ENCODE results near the gene SMPD3.

SMPD3 gene

DNA sequence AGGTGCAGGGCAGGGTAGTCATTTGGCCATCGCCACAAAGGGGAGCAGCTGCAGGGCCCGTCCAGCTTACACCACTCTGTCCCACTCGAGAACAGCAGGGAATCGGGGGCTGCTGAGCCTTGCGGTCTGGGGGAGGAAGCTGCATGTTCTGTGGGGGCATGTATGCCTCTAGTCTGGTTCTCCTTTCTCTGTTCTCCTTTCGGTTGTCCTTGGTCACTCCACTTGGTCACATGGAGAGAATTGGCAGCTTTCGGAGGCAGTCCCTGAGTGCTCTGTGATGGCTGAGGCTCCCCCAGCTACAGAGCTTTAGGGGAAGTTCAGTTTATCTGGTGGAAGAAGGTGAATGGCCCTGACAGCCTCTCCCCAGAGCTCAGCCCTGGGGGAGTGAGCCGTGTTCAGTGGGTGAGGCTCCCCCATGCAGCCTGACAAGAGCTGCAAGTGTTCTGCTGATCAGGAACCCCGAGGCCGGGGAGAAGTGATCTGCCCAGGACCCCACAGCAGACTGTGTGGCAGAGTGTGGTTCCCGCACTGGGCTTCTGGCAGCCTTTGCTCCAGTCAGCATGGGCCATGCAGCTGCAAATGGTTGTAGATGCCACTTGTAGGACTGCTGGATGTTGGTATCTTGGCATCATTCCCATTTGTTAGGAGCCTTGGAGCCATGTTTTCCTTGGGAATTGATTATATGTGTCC is 22.3 kb upstream of the SMPD3 start:
- peak; percentile 80 to 91 for DNase-seq

DNA sequence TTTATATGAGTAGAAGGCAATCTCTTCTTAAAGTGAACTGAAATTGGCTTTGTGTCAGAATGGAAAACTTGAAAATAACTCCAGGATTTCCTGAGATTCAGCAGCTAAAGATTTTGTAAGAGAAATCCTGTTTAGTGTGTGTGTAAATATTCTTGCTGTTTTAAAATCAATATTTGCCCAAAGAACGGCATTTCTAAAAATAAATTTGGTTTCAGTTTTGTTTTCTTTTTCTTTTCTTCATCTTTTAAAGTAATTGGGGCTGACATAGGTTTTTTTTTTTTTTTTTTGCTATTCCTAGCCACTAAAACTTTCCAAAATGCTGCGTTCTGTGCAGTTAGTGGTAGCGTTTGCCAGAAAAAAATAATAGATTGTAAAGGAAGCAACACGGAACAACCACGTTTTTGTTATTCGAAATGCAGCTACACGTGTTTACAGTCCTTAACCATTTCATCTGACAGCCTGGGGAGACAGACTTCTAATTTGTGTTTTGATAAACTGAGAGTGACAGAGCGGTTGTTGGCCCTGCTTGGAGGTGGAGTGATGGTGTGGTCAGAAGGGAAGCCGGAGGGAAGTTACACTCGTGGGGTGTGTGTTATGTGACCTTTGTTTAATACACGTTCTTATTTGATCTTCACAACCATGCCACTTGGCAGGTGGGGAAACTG is 21.6 kb upstream of the SMPD3 start:
- DNase-seq: peak in 1 of 2 donors; percentile 24

DNA sequence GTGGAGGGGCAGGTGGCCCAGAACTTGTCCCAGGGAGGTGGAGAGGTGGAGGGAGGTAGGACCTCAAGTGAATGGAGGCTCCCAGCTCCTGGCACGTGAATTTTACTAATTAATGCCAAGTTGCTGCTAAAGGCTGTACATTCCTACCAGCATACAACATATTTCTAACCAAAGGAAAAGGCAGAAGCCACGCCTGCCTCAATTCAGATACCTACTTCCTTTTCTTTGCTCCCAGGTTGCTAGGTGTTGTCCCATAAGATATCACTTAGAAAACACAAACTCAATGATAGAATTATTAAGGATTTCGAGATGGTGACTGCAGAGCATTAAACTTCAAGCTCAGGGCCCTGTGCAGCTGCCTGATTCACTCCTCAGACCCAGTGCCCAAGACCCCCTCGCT is 20.5 kb upstream of the SMPD3 start:
- no peak for DNase-seq

DNA sequence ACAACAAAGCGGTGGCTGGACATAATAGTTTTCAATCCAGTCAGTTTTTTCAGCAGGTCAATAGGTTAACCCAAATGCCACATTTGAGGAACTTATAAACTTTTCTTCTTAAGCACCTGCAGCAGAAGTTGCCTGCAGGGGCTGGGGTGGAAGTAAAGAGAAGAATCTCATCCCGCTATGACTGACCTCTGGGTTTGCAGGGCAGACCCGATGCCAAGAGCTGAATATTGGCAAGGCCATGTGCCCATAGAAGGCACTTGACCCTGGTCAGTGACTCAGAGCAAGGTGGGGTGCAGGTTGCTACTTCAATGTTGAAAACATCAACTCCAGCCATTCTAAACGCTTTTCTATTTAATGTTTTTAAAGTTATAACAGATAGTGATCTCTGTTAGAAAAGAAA is 17.9 kb upstream of the SMPD3 start:
- no peak for DNase-seq

DNA sequence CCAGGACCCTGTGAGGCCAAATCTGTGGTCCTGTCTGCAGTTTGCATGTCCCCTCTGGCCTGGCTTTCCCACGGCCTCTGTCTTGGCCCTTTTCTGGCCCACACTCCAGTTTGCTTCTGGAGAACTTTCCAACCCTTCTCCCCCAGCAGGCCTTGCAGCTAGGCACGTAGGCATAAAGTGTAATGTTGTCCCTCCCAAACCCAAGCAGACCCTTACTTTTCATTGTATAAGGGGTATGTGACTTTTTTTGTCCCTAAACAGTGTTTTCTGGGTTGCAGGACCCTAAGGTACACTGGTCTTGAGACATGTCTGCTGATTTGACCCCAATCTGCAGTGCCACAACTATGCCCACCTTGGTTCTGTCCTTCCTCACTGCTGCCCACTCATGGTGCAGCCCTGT is 15.6 kb upstream of the SMPD3 start:
- DNase-seq: no peak

DNA sequence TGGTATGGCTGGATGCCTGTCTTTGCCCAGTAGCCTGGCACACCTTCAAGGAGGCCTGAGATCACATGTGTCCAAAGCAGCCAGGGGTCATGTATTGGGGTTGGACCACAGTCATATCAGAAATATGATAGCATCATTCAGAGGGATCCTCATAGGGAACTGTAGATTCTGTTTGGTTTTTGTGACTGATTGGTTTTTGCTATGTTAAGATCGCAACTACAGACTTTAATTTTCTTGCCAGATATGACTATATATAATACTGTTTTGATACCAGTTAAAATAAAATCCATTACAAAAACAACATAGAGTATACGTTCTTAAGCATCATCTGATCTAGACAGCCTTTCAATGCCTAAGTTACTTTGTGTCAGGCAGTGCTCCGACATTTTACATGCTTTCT is 11.8 kb upstream of the SMPD3 start:
- DNase-seq: no peak

DNA sequence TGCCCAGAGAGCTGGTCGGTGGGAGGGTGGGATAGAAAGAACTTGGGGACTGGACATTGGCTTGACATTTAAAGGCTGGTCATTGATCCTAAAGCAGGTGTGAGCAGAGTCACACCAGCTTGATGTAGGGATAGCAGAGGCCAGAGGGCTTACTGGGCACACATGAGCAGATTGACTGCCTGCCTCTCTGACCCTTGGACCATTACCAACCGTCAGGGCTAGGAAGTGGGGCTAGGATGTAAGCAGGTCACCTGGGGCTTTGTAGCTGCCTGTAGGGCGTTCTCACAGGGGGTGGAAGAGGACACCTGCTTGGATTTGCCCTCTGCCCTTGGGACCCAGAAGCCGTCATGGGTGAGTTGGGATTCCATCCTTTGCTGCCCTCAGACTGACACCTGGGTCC is 11.1 kb upstream of the SMPD3 start:
- no peak for DNase-seq

DNA sequence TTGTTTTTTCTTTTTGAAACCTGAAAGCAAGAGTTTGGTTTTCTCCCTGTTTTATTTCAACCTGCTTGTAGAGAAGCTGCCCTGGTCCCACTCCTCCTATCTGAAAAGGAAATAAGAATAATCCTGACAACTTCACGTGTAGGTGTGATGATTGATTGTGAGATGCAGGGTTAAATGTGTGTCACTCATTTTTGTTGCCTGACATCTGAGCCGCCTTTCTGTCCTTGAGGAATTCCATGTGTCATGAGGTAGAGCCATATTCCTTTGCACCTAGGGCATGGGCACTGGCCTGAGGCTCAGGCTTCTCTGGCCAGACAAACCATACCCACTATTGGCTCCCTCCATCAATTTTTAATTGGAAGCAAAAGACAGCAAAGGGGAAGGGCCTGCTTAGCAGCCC is 10.2 kb upstream of the SMPD3 start:
- no peak for DNase-seq

DNA sequence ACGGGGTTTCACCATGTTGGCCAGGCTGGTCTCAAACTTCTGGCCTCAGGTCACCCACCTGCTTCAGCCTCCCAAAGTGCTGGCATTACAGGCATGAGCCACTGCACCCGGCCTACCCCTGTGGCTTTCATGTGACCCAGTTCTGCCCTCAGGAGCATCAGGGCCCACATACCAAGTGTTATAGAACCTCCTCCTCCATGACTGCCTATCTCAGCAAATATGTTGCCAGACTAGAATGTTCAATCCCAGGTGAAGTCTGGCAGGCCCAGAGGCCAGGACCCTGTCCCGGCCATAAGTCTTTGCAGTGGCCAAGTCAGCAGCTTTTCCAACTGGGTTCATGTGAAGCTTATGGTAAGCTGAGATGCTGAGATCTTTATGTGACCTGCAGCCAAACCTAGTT is 9.8 kb upstream of the SMPD3 start:
- no peak for DNase-seq

DNA sequence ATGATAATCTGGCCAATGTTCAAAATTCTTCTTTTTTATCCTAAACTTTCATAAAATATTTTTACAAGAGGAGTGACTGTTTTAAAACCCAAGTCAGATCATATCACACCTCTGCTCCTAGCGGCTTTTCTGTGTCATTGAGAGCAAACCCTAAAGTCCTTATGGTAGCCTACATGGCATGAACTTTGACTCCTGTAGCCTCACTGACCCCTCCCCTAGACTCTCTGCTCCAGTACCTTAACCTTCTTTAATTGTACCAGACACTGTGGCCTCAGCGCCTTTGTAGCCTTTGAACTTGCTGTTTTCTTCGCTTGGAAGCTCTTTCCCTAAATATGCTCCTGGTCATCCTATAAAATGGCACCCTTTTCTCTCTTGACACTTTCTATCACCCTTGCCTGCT is 7.3 kb upstream of the SMPD3 start:
- no peak for DNase-seq

DNA sequence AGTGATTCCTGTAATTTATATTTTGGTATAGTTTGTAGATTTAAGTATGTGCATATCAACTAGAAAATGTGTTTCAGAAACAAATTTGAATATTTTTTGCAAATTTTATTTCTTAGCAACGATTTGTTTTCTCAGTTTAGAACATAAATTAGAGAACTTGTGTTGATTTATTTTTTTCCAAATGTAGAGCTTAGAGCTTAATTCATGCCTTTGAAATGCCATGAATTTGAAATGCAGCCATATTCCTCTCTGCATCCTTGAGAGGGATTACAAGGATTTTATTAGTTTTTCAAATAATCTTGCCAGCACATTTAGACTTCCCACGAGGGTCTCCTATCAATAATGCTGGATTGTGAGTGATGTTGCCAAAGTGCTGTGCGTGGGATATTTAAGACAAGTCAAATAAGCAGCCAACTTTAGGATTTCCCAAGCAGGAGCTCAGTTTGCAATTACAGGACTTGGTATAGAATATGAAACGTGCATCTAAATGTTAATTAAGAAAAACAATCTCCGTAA is 6.7 kb upstream of the SMPD3 start:
- DNase-seq: no peak

DNA sequence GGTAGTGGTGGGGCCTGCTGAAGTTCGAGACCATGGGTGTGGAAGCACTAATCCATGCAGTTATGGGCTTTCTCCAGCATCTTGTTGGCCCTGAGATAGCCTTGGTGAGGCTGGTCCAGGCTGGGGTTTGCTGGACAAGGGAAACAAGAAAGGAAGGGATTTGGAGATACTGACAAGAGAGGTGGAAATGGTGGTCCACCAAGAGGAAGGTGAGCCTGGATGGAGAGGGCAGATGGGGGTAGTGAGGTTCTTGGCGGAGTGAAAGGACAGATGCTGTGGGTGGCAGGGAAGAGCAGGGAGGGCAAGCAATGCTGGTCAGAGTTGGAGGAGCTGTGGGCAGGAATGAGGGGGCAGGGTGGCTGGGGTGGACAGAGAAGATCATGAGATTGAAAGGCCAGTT is 5.5 kb upstream of the SMPD3 start:
- DNase-seq: no peak

DNA sequence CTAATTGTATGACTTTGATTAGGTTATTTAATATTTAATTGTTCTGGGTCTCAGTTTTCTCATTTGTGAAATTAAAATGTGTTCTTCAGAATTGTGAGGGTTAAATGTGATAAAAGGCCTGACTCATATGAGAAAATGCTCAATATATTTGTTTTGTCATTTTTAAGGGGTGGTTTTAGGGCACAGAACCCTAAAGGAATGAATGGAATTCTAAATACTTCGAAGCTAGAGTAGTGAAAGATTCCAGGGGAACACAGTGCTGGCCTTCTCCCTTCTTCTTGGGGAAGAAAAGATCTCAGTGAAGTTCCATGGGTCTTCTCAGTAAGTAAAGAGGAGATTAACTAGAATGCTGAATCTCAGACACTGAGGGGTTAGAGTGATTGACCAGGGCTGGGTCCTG is 3.9 kb upstream of the SMPD3 start:
- DNase-seq: no peak

DNA sequence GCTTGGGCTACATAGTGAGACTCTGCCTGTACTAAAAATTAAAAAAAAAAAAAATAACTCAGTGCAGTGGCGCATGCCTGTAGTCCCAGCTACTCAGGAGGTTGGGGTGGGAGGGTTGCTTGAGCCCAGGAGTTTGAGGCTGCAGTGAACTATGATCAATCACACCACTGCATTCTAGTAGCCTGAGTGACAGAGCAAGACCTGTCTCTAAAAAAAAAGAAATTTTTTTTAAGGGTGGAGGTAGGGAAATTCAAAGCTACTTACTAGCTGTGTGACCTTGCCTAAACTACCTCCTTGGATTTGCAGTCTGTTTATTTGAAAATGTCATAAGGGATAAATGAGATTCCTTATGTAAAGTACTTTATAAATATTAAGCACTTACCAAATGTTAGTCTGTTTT is 3.4 kb upstream of the SMPD3 start:
- no peak for DNase-seq

DNA sequence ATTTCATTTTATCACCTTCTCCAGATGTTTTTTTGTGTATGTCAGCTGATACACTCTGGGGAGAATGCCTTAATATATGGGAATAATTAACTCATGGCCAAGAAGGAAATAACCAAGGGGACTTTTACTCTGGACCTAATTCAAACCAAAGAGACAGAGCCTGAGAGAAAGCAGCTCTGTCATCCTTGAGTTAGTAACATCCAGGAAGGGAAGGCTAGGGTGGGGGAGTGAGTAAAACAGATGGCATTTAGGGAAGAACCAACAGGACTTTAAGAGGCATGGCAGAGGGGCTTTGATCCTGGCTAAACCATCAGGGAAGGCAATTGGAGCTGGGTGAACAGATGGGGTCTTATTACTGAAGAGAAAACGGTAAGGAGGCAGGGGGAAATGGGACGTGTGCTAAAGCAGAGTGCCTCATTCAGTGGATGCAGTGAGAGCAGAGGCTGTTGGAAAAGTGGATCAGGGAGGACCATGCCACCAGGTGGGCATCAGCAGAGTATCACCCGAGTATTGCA is 2.5 kb upstream of the SMPD3 start:
- no peak for DNase-seq

DNA sequence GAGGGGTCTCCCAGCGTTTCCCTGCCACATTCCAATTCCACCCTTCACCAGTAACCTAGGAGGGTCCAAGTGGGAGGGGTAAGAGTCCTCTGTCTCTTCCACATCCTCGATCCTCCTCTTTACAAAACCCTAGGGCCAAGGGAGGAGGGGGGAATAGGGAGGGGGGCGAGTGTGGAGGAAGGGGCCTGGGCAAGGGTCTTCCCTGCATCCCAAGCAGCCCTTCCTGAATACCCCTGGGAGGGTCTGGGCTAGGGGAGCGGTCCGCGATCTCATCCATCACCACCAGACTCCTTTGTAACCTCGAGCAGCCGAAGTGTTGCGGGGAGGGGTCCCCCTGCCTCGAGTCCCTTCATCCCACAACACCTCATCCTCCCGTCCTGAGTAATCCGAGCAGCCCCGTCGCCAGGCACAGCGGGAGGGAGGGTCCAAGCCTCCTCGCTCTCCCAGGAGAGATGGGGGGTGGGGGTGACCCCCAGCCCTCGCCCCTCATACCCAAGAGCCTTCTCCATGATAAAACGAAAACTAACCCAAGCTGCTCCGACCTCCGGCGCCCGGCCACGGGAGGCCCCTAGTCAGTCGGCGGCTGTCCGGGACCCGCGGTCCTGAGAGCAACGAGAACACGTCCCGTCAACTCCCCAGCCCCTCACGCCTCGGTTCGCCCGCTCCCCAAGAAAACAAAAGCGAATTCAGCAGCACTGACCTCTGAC is 502 bp downstream of the SMPD3 start:
- no peak for DNase-seq

DNA sequence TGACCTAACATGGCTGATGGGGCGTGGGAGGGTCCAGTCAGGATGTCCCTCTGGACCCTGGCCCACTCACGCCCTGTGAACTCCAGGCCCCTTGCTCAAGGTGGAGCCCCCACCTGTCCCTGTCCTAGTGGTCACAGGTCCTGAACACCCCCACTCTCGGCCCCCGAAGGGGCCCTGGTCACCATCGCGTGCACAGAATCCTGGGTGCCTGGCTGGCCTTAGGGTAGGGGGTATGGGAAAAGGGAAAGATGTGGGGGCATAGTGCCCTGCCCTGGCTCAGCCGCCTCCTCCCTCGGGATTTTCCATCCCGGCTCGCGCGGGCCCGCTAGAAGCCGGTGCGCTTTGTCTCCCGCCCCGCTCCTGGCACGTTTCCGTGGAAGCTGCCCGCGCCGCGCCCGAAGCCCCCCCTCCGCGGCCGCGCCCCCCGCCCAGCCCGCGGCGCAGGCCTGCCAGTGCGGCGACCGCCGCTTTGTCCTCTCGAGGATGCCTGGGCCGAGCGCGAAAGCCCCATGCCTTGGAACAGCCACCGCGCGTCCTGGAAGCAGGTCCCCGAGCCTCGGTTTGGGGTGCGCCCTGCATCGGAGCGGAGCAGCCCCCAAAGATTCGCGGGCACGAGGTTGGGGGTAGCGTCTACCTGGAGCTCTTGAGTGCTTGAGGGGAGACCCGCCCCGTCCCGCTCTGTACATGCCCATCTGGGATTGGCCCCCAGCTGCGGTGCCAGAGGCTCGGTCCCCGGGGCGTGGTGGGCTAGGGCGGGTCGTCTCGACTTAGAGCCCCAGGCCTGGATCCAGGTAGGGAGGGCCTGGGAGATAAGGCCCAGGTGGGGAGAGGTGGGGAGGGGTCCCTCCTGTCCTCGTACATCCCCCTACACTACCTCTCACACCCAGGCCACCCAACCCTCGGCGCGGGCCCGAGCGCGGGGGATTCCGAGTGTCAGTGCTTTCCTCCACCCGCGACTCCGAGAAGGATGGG is 1.3 kb downstream of the SMPD3 start:
- no peak for DNase-seq

DNA sequence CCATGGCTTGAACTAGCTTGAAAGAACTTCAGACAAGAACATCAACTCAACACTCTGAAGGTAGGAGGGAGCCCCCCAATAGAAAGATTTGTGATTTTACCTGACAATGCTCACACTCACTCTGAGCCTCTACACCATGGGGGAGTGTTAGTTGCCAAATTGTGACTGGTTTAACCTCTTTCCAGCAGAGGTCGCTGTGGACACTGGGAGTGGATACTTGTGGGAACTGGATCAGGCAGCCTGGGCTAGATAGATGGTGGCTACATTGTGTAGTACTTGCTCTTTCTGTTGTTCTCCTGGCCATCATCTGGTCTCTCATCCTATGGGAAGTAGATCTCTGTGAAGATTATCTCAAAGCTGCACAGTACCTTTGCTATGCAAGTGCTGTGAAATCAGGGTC is 2.9 kb downstream of the SMPD3 start:
- peak; percentile 67 to 95 for DNase-seq

DNA sequence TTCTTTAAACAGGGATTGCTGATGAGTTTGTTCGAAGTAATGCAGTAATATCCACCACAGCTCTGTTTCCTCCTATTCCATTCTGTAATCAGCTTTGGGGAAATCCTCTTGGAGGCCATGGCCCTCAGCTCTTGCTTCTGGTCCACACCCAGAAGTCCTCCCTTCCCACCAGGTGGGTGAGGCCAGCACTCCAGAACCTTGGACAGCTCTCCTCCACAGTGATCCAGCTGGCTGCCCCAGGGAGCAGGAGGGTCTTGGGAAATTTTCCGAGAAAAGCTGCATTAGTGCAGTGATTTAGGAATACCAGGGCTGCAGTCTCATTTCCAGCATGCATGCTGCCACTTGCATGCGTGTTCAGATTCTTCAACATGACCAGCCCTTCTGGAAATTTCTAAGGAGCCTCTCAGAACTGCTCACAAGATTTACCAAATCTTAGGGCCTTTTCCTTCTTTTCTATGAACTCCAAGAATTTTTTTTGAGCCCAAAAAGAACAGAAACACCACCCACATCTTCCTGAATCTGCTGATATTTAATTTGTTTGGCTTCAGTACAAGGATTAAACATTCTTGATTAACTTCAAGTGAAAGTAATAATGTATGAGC is 4.2 kb downstream of the SMPD3 start:
- DNase-seq: peak; percentile 7 to 13

DNA sequence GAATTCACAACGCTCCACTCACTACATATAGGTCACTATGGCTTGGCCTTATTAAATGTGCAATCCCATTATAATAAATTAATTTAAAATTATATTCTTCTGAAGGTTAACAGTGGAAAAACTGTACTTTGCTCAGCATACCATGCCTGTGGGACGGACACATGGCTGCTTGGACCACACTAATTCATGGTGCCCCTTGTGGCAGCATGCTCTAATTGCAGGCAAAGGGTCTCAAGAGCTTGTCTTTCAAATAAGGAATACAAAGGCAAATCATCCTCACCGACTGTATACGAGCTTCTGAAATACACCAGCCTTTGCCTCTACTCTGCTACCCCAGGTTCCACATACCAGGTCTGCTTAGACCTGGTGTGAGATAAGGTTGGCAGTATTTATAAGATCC is 11.7 kb downstream of the SMPD3 start:
- peak in 1 of 2 donors; percentile 34 for DNase-seq

DNA sequence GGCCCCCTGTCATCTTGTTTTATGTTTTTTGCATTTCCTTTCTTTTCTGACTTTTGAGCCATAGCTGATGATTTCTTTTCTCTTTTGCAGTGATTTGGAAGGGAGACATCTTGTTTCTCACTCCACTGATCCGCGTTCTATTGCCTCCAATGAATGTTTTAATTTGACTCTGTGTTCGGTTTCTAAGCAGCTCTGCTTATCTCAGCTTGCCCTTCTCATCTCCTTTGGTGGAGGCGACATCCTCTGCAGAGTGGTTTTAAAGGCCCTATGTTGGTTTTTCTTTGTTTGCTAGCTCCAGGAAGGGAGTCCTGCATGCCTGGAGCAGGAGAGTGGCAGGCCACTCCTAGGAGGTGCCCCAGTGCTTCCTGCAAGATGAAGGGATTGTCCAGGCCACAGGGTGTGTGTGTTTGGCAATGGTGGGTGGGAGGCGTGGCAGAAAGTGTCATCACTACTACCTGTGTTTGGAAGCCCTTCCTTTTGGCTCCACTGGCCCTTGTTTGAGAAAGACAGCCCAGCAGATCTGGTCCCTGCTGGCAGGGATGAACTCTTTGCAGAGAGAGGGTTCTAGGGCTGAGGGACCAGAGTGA is 13.6 kb downstream of the SMPD3 start:
- DNase-seq: no peak

DNA sequence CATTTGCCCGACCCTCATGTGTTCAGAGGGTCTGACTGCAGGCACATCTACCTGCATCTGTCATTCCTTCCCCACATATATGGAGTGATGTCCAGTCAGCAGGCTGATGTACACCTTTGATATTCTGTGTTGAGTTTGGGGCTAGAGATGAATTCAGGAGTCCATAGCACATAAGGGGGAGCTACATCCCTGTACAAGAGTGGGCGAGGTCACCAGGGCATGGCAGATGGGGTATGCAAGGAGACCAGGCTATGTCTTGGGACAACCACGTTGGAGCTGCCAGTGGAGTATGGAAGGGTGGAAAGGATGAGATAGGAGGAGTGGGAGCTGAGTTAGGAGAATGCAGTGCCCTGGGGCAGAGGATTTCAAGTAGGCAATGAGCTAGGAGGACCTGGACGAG is 15.0 kb downstream of the SMPD3 start:
- DNase-seq: no peak

All from inflammatory macrophage treated with lipopolysaccharide for 1 hour (primary cell).